Spleen (tissue), 7 donors: Measurements from ENCODE around the gene UBE2I.

Source experiments
- CTCF ChIP-seq, 11 experiments: fragments of 200-600 bp in 7 of 11; fragments of 450-650 bp in 4 of 11; sonication (generic) in 4 of 11; IDR thresholded peaks in 8 of 11; conservative IDR thresholded peaks in 3 of 11; 1 replicate in 7 of 11; 2 replicates in 4 of 11; pipeline versions ENCODE4 v1.4.0 to v1.8.0; 2016 to 2021; ENCODE audit warnings: antibody characterized with exemption in 11 of 11, inconsistent platforms in 4 of 11, mild to moderate bottlenecking in 1 of 11
- POLR2A ChIP-seq, 3 donors: fragments of 450-650 bp; IDR thresholded peaks; one replicate each; pipeline ENCODE4 v1.5.1; 2017; ENCODE audit warnings: antibody characterized with exemption in 3 of 3, mild to moderate bottlenecking in 1 of 3
- POLR2AphosphoS5 ChIP-seq, 3 donors: sonication (generic); formaldehyde crosslinking; IDR thresholded peaks; one replicate each; pipeline ENCODE4 v1.5.1; 2017; ENCODE audit warnings: antibody characterized with exemption in 3 of 3
- donor health status: DM: no; HTN: no; CAD: no; lungs with moderate emphysema.
- donor health status: DM: no; HTN: no; CAD: no.
- donor health status: DM: no; HTN: no; CAD: no.

GRCh38 chr16:1326391-1326790 lies 17.0 kb downstream of the UBE2I start:
- TF ChIP-seq POLR2AphosphoS5 (IDR thresholded peaks at IDR 0.05) (no peak), POLR2A (IDR thresholded peaks at IDR 0.05) (no peak), CTCF (IDR thresholded peaks at IDR 0.05 in 8 of 11, conservative IDR thresholded peaks at IDR 0.05 in 3 of 11) (no peak)
